H9 (cell line): ENCODE results near the gene SLC37A4. TPM values are rescaled to one million over a fixed set of nuclear protein-coding genes. Genes with fewer than 3 reads are reported as not detected.
A peak's percentile ranks its signal among the peaks of the same experiment; 100 is the strongest.

ENCODE experiments used
- DNase-seq: peaks from one replicate; pipeline ENCODE4 v3.0.0-alpha.2; 2017
- H2AFZ ChIP-seq: one replicate; pipeline ENCODE4 v1.6.1; 2013; ENCODE audit warnings: mild to moderate bottlenecking, low read length, control low read depth, moderate library complexity
- H2AK5ac ChIP-seq: 2 replicates; pipeline ENCODE4 v1.6.1; 2013; ENCODE audit warnings: low read length, control low read depth, mixed read lengths; ENCODE audit not compliant: insufficient read length
- H2BK120ac ChIP-seq: one replicate; pipeline ENCODE4 v1.6.1; 2013; ENCODE audit warnings: low read depth, mild to moderate bottlenecking, low read length, control low read depth, inconsistent platforms; ENCODE audit not compliant: poor library complexity, severe bottlenecking
- H2BK12ac ChIP-seq: 2 replicates; pipeline ENCODE4 v1.6.1; 2013; ENCODE audit warnings: low read length, control low read depth, mixed read lengths, low read depth; ENCODE audit not compliant: insufficient read length
- H2BK15ac ChIP-seq: 2 replicates; pipeline ENCODE4 v1.6.1; 2013; ENCODE audit warnings: low read depth, low read length, control low read depth
- H2BK20ac ChIP-seq: one replicate; pipeline ENCODE4 v1.6.1; 2013; ENCODE audit warnings: low read depth, mild to moderate bottlenecking, low read length, control low read depth, inconsistent platforms; ENCODE audit not compliant: poor library complexity, severe bottlenecking
- H2BK5ac ChIP-seq: 2 replicates; pipeline ENCODE4 v1.6.1; 2013; ENCODE audit warnings: low read length, control low read depth, mixed read lengths; ENCODE audit not compliant: insufficient read length
- H3K14ac ChIP-seq: 2 replicates; pipeline ENCODE4 v1.6.1; 2013; ENCODE audit warnings: low read length, control low read depth; ENCODE audit not compliant: insufficient read depth
- H3K18ac ChIP-seq: 2 replicates; pipeline ENCODE4 v1.6.1; 2013; ENCODE audit warnings: low read depth, mild to moderate bottlenecking, mixed read lengths, low read length, control low read depth; ENCODE audit not compliant: insufficient read length
- H3K23ac ChIP-seq: 2 replicates; pipeline ENCODE4 v1.6.1; 2013; ENCODE audit warnings: low read length, control low read depth, mixed read lengths, low read depth; ENCODE audit not compliant: insufficient read length
- H3K23me2 ChIP-seq: 2 replicates; pipeline ENCODE4 v1.6.1; 2013; ENCODE audit warnings: low read depth, mild to moderate bottlenecking, mixed read lengths, low read length, control low read depth; ENCODE audit not compliant: insufficient read length, poor library complexity, severe bottlenecking
- H3K27ac ChIP-seq: 2 replicates; pipeline ENCODE4 v1.5.1; 2013; ENCODE audit warnings: low read length, control low read depth, mixed read lengths, low read depth; ENCODE audit not compliant: insufficient read length
- H3K27me3 ChIP-seq: 2 replicates; pipeline ENCODE4 v1.6.1; 2013; ENCODE audit warnings: low read length, control low read depth, inconsistent platforms; ENCODE audit not compliant: insufficient read depth
- H3K4ac ChIP-seq: 2 replicates; pipeline ENCODE4 v1.6.1; 2013; ENCODE audit warnings: low read depth, mild to moderate bottlenecking, control low read depth, inconsistent platforms, low read length, moderate library complexity
- H3K4me1 ChIP-seq: 2 replicates; pipeline ENCODE4 v1.6.1; 2013; ENCODE audit warnings: low read length, control low read depth, inconsistent platforms; ENCODE audit not compliant: insufficient read depth
- H3K4me2 ChIP-seq: 2 replicates; pipeline ENCODE4 v1.6.1; 2013; ENCODE audit warnings: low read length, control low read depth, mixed read lengths; ENCODE audit not compliant: insufficient read length, insufficient read depth
- H3K56ac ChIP-seq: 2 replicates; pipeline ENCODE4 v1.6.1; 2013; ENCODE audit warnings: low read depth, mild to moderate bottlenecking, mixed read lengths, low read length, control low read depth; ENCODE audit not compliant: insufficient read length
- H3K79me1 ChIP-seq: 2 replicates; pipeline ENCODE4 v1.6.1; 2013; ENCODE audit warnings: low read depth, mild to moderate bottlenecking, moderate library complexity, low read length, control low read depth, inconsistent platforms; ENCODE audit not compliant: insufficient read depth, poor library complexity, severe bottlenecking
- H3K79me2 ChIP-seq: 2 replicates; pipeline ENCODE4 v1.6.1; 2013; ENCODE audit warnings: low read length, control low read depth, inconsistent platforms; ENCODE audit not compliant: insufficient read depth
- H3K9ac ChIP-seq: 2 replicates; pipeline ENCODE4 v1.6.1; 2013; ENCODE audit warnings: low read length, control low read depth, mixed read lengths; ENCODE audit not compliant: insufficient read length; ENCODE audit errors: extremely low read depth
- H3K9me3 ChIP-seq: one replicate; pipeline ENCODE4 v1.6.1; 2013; ENCODE audit warnings: low read depth, low read length, inconsistent platforms; ENCODE audit not compliant: control insufficient read depth
- H3T11ph ChIP-seq: one replicate; pipeline ENCODE4 v1.6.1; 2013; ENCODE audit warnings: mild to moderate bottlenecking, low read length, control low read depth, inconsistent platforms
- H4K20me1 ChIP-seq: one replicate; pipeline ENCODE4 v1.6.1; 2013; ENCODE audit not compliant: control insufficient read depth, insufficient read length, insufficient read depth
- H4K5ac ChIP-seq: 2 replicates; pipeline ENCODE4 v1.6.1; 2013; ENCODE audit warnings: low read depth, mild to moderate bottlenecking, mixed read lengths, low read length, control low read depth; ENCODE audit not compliant: insufficient read length
- H4K8ac ChIP-seq: replicated peaks from 2 replicates; pipeline ENCODE4 v1.6.1; 2013; ENCODE audit warnings: low read length, control low read depth, mixed read lengths, low read depth; ENCODE audit not compliant: insufficient read length
- H4K91ac ChIP-seq: 2 replicates; pipeline ENCODE4 v1.6.1; 2013; ENCODE audit warnings: low read depth, mild to moderate bottlenecking, moderate library complexity, mixed read lengths, low read length, control low read depth; ENCODE audit not compliant: insufficient read length
- H3K27ac Mint-ChIP-seq, 3 experiments: 2 replicates in 2 of 3; 3 replicates in 1 of 3; pipeline ENCODE4 v1.8.0; 2020 to 2021; ENCODE audit warnings: mixed read lengths in 3 of 3, mild to moderate bottlenecking in 1 of 3, moderate library complexity in 1 of 3
- H3K27me3 Mint-ChIP-seq: 2 replicates; pipeline ENCODE4 v1.8.0; 2021; ENCODE audit warnings: low read depth, mild to moderate bottlenecking, moderate library complexity, mixed read lengths
- H3K36me3 Mint-ChIP-seq, 3 experiments: 2 replicates in 2 of 3; 3 replicates in 1 of 3; pipeline ENCODE4 v1.8.0; 2020 to 2021; ENCODE audit warnings: low read depth in 3 of 3, mixed read lengths in 3 of 3; ENCODE audit not compliant: insufficient read depth in 1 of 3
- H3K4me1 Mint-ChIP-seq, 2 experiments: 2 replicates each; pipeline ENCODE4 v1.8.0; 2020; ENCODE audit warnings: mixed read lengths in 2 of 2
- H3K4me3 Mint-ChIP-seq, 2 experiments: 2 replicates in 1 of 2; 3 replicates in 1 of 2; pipeline ENCODE4 v1.8.0; 2020 to 2021; ENCODE audit warnings: mild to moderate bottlenecking in 2 of 2, mixed read lengths in 2 of 2, moderate library complexity in 1 of 2
- H3K9me3 Mint-ChIP-seq, 2 experiments: 2 replicates in 1 of 2; 3 replicates in 1 of 2; pipeline ENCODE4 v1.8.0; 2020; ENCODE audit warnings: mild to moderate bottlenecking in 2 of 2, mixed read lengths in 2 of 2, moderate library complexity in 1 of 2
- CTCF ChIP-seq: fragments of 200-600 bp; sonication (generic); conservative IDR thresholded peaks from 3 replicates; pipeline ENCODE4 v1.8.0; 2021; ENCODE audit warnings: antibody characterized with exemption, mild to moderate bottlenecking
- WGBS: extraction: QIAGEN DNeasy Blood & Tissue Kit; methylation state at CpG from one replicate; pipeline ENCODE4 v1.1.7; 2013; ENCODE audit warnings: missing lambda C conversion rate, low lambda C conversion rate, mixed read lengths; ENCODE audit not compliant: insufficient read length; ENCODE audit errors: extremely low coverage; 5-methylcytosine and 5-hydroxymethylcytosine counted together
- total RNA-seq: library from RNA; stranded (reverse); gene quantifications from 2 replicates; pipeline ENCODE4 v1.2.1, GENCODE V29; 2021

SLC37A4 gene
- total RNA-seq, 1 experiment from 2014 or later, result 41.0 TPM

- H2AK5ac ChIP-seq, result no peak overlapping the region
- Mint-ChIP-seq H3K27ac (peak overlapping the region in 1 of 3 experiments; percentile 32; a peak in 1 of 7 replicates), H3K27me3 (no peaks in the 10 kb centered on the region), H3K4me3 (no peak overlapping the region), H3K9me3 (peaks cover 13 to 16% of the 10 kb centered on the region in 2 experiments), H3K36me3 (peaks cover 18 to 26% (median 25%) of the 10 kb centered on the region in 3 experiments), H3K4me1 (peaks cover 0 to 5% of the 10 kb centered on the region in 2 experiments; a peak in 1 of 4 replicates)
- TF ChIP-seq CTCF, result no peak
- no peaks in the 10 kb centered on the region for H3K27me3 ChIP-seq
- no peak overlapping the region for H2BK20ac ChIP-seq
- no peak overlapping the region for H2AFZ ChIP-seq
- no peak overlapping the region for H3K18ac ChIP-seq
- H3K23me2 ChIP-seq, result no peaks in the 10 kb centered on the region
- H4K8ac ChIP-seq, result no peak overlapping the region
- no peak overlapping the region for H3T11ph ChIP-seq
- DNase-seq, result no peak
- H4K91ac ChIP-seq, result no peak overlapping the region
- H2BK5ac ChIP-seq, result no peak overlapping the region
- H3K79me2 ChIP-seq, result no peaks in the 10 kb centered on the region
- H2BK12ac ChIP-seq, result no peak overlapping the region
- H3K27ac ChIP-seq, result no peak overlapping the region
- H3K79me1 ChIP-seq, result no peaks in the 10 kb centered on the region
- H3K14ac ChIP-seq, result no peak overlapping the region
- no peak overlapping the region for H3K23ac ChIP-seq
- H3K9me3 ChIP-seq, result no peaks in the 10 kb centered on the region
- no peak overlapping the region for H3K9ac ChIP-seq
- H4K5ac ChIP-seq, result no peak overlapping the region
- no peaks in the 10 kb centered on the region for H3K4me1 ChIP-seq
- WGBS, result no CpG with 5 or more reads among the region's 5 CpGs
- no peaks in the 10 kb centered on the region for H4K20me1 ChIP-seq
- H2BK120ac ChIP-seq, result no peak overlapping the region
- no peak overlapping the region for H2BK15ac ChIP-seq
- no peak overlapping the region for H3K56ac ChIP-seq
- H3K4ac ChIP-seq, result no peak overlapping the region
- H3K4me2 ChIP-seq, result no peak overlapping the region
Measured at GRCh38 chr11:118988280-118988679, 42.4 kb downstream of the SLC37A4 start.
